OCI-LY1 (cell line): ENCODE results near the gene CCR7.
A peak's percentile ranks its signal among the peaks of the same experiment; 100 is the strongest.

ENCODE experiments used
- H2AFZ ChIP-seq: fragments of 200-600 bp; sonication (generic), shearing (Covaris generic); 2 replicates; pipeline ENCODE4 v1.6.0; 2014; ENCODE audit warnings: antibody characterized with exemption, mild to moderate bottlenecking, low read length
- H3F3A ChIP-seq: fragments of 200-600 bp; sonication (generic), shearing (Covaris generic); 2 replicates; pipeline ENCODE4 v1.6.0; 2014; ENCODE audit warnings: mild to moderate bottlenecking, antibody characterized with exemption, low read length, moderate library complexity; ENCODE audit not compliant: insufficient read depth
- H3K27ac ChIP-seq: fragments of 200-600 bp; sonication (generic); 2 replicates; pipeline ENCODE4 v1.5.1; 2014; ENCODE audit warnings: low read length, mixed run types, mild to moderate bottlenecking, low read depth; ENCODE audit not compliant: poor library complexity, severe bottlenecking
- H3K27me3 ChIP-seq: fragments of 200-600 bp; sonication (generic); 2 replicates; pipeline ENCODE4 v1.6.0; 2014; ENCODE audit warnings: antibody characterized with exemption, mild to moderate bottlenecking, low read length, moderate library complexity; ENCODE audit not compliant: insufficient read depth
- H3K36me3 ChIP-seq: fragments of 200-600 bp; sonication (generic); 2 replicates; pipeline ENCODE4 v1.6.1; 2014; ENCODE audit warnings: mild to moderate bottlenecking, antibody characterized with exemption, low read length, moderate library complexity, mixed read lengths; ENCODE audit not compliant: insufficient read depth
- H3K4me1 ChIP-seq: fragments of 200-600 bp; sonication (generic); 2 replicates; pipeline ENCODE4 v1.5.1; 2014; ENCODE audit warnings: mild to moderate bottlenecking, low read length, moderate library complexity; ENCODE audit not compliant: insufficient read depth, severe bottlenecking
- H3K4me2 ChIP-seq: fragments of 200-600 bp; sonication (generic), shearing (Covaris generic); 2 replicates; pipeline ENCODE4 v1.6.1; 2014; ENCODE audit warnings: low read length
- H3K4me3 ChIP-seq: fragments of 200-600 bp; sonication (generic); 2 replicates; pipeline ENCODE4 v1.5.1; 2014; ENCODE audit warnings: low read length, low read depth, mild to moderate bottlenecking, mixed read lengths; ENCODE audit not compliant: poor library complexity, severe bottlenecking
- H3K79me2 ChIP-seq: fragments of 200-600 bp; shearing (Covaris generic); 2 replicates; pipeline ENCODE4 v1.6.1; 2016; ENCODE audit warnings: mixed run types, low read length, mixed read lengths; ENCODE audit not compliant: insufficient read depth
- H3K9ac ChIP-seq: fragments of 200-600 bp; sonication (generic), shearing (Covaris generic); 2 replicates; pipeline ENCODE4 v1.6.1; 2014; ENCODE audit warnings: mild to moderate bottlenecking, low read length, mixed read lengths
- H3K9me2 ChIP-seq: fragments of 200-600 bp; sonication (generic), shearing (Covaris generic); 2 replicates; pipeline ENCODE4 v1.6.1; 2014; ENCODE audit warnings: low read depth, mild to moderate bottlenecking, low read length, mixed read lengths
- H3K9me3 ChIP-seq: fragments of 200-600 bp; shearing (Covaris generic); 2 replicates; pipeline ENCODE4 v1.6.1; 2014; ENCODE audit warnings: low read length, mixed read lengths
- H4K20me1 ChIP-seq: fragments of 200-600 bp; sonication (generic), shearing (Covaris generic); 2 replicates; pipeline ENCODE4 v1.6.0; 2016; ENCODE audit warnings: mild to moderate bottlenecking, low read length; ENCODE audit not compliant: insufficient read depth
- EZH2 ChIP-seq: fragments of 200-600 bp; sonication (generic), shearing (Covaris generic); IDR thresholded peaks from 2 replicates; pipeline ENCODE4 v1.8.0; 2017; ENCODE audit warnings: borderline replicate concordance, mixed run types, mild to moderate bottlenecking, antibody characterized with exemption, low read length, moderate library complexity, mixed read lengths
- TF ChIP-seq, protein P1 (sequence below): fragments of 200-600 bp; sonication (generic), shearing (Covaris generic); IDR thresholded peaks from 2 replicates; pipeline ENCODE4 v1.5.1; 2017; ENCODE audit warnings: mild to moderate bottlenecking, antibody characterized with exemption, low read length, moderate library complexity, mixed read lengths

The CCR7 gene, protein sequence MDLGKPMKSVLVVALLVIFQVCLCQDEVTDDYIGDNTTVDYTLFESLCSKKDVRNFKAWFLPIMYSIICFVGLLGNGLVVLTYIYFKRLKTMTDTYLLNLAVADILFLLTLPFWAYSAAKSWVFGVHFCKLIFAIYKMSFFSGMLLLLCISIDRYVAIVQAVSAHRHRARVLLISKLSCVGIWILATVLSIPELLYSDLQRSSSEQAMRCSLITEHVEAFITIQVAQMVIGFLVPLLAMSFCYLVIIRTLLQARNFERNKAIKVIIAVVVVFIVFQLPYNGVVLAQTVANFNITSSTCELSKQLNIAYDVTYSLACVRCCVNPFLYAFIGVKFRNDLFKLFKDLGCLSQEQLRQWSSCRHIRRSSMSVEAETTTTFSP

GRCh38 chr17:40564883-40565768, at the start of gene CCR7:
Gene CCR7, minus strand, starts transcription at chr17:40565472. Its CDS starts 63 bp downstream, at chr17:40565409.
- Histone ChIP-seq H3K9me2 (no peaks in the 10 kb centered on the region), H3K4me3 (no peak within 1 kb of the TSS), H3K4me2 (peak within 1 kb of the TSS; percentile 30; the same call in 1 of the 2 replicates)

DNA sequence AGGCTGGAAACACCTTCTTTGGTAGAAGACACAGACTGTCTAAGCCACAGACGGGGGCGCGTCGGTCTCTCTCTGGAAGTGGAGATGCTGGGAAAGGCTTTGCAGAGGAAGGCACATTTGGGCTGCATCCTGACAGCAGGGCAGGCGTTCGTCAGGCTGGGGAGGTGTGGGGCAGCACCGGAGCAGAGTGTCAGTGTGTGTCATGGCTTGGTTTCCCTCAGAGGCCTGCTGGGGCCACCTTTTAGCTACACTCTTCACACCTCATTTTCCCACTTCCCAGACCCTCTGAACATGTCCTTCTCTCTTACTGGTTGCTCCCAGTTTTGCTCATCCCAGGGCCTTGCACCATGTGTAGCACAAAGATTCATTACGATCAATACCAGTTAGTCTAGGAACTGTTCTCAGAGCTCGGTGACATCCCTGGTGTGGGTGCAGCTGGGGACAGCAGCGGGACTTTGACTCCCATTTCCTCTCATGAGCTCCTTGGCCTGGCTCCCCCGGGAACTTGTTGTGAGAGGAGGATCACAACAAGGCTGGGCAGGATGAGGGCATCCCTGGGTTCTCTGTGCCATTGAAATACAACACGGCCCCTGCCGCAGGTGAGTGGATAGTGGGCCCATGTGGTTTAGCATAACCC, 49.3 kb upstream of the CCR7 start:
- Histone ChIP-seq H3F3A (no peaks in the 10 kb centered on the region), H3K27ac (peak overlapping the region; percentile 72), H4K20me1 (no peaks in the 10 kb centered on the region), H3K4me1 (peaks cover 27% of the 10 kb centered on the region), H3K9ac (no peak overlapping the region; the same call in 1 of the 2 replicates), H3K79me2 (no peaks in the 10 kb centered on the region), H2AFZ (no peak overlapping the region), H3K27me3 (no peaks in the 10 kb centered on the region), H3K9me2 (no peaks in the 10 kb centered on the region), H3K4me2 (peak overlapping the region; percentile 17; the same call in 1 of the 2 replicates), H3K9me3 (no peaks in the 10 kb centered on the region), H3K36me3 (no peaks in the 10 kb centered on the region), H3K4me3 (no peak overlapping the region)
- TF ChIP-seq, protein P1, sequence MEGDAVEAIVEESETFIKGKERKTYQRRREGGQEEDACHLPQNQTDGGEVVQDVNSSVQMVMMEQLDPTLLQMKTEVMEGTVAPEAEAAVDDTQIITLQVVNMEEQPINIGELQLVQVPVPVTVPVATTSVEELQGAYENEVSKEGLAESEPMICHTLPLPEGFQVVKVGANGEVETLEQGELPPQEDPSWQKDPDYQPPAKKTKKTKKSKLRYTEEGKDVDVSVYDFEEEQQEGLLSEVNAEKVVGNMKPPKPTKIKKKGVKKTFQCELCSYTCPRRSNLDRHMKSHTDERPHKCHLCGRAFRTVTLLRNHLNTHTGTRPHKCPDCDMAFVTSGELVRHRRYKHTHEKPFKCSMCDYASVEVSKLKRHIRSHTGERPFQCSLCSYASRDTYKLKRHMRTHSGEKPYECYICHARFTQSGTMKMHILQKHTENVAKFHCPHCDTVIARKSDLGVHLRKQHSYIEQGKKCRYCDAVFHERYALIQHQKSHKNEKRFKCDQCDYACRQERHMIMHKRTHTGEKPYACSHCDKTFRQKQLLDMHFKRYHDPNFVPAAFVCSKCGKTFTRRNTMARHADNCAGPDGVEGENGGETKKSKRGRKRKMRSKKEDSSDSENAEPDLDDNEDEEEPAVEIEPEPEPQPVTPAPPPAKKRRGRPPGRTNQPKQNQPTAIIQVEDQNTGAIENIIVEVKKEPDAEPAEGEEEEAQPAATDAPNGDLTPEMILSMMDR: no peak
- TF ChIP-seq EZH2: no peak

More at GRCh38 chr17:40564883-40565768, at the start of gene CCR7:
- H3K79me2 ChIP-seq: no peaks in the 10 kb centered on the region
- no peak within 1 kb of the TSS for H2AFZ ChIP-seq
- no peaks in the 10 kb centered on the region for H4K20me1 ChIP-seq
- no peaks in the 10 kb centered on the region for H3F3A ChIP-seq
- peaks cover 10% of the 10 kb centered on the region for H3K27me3 ChIP-seq
- peaks cover 8% of the 10 kb centered on the region for H3K9me3 ChIP-seq
- TF ChIP-seq, protein P1: no peak
- TF ChIP-seq EZH2: no peak
- H3K27ac ChIP-seq: no peak within 1 kb of the TSS
- no peaks in the 10 kb centered on the region for H3K36me3 ChIP-seq
- peaks cover 38% of the 10 kb centered on the region for H3K4me1 ChIP-seq
- H3K9ac ChIP-seq: no peak within 1 kb of the TSS

GRCh38 chr17:40613467-40614154, 48.3 kb upstream of the CCR7 start:
- TF ChIP-seq, protein P1: no peak
- no peak for TF ChIP-seq EZH2
- no peaks in the 10 kb centered on the region for H3K36me3 ChIP-seq
- no peaks in the 10 kb centered on the region for H3K79me2 ChIP-seq
- H3K4me1 ChIP-seq: peaks cover 26% of the 10 kb centered on the region
- H3K4me3 ChIP-seq: no peak overlapping the region
- no peaks in the 10 kb centered on the region for H4K20me1 ChIP-seq
- H3K9ac ChIP-seq: no peak overlapping the region
- H3K9me2 ChIP-seq: no peaks in the 10 kb centered on the region
- no peaks in the 10 kb centered on the region for H3K9me3 ChIP-seq
- no peak overlapping the region for H3K4me2 ChIP-seq
- H3K27me3 ChIP-seq: no peaks in the 10 kb centered on the region
- H3F3A ChIP-seq: no peaks in the 10 kb centered on the region
- no peak overlapping the region for H2AFZ ChIP-seq
- no peak overlapping the region for H3K27ac ChIP-seq
